ENCODE data around the gene MVB12A. TPM values are rescaled to one million over a fixed set of nuclear protein-coding genes. Genes with fewer than 3 reads are reported as not detected.

Gene MVB12A
- total RNA-seq, 4 donors from 2014 or later, result 52.2 to 68.0 (median 64.1) TPM

DNA sequence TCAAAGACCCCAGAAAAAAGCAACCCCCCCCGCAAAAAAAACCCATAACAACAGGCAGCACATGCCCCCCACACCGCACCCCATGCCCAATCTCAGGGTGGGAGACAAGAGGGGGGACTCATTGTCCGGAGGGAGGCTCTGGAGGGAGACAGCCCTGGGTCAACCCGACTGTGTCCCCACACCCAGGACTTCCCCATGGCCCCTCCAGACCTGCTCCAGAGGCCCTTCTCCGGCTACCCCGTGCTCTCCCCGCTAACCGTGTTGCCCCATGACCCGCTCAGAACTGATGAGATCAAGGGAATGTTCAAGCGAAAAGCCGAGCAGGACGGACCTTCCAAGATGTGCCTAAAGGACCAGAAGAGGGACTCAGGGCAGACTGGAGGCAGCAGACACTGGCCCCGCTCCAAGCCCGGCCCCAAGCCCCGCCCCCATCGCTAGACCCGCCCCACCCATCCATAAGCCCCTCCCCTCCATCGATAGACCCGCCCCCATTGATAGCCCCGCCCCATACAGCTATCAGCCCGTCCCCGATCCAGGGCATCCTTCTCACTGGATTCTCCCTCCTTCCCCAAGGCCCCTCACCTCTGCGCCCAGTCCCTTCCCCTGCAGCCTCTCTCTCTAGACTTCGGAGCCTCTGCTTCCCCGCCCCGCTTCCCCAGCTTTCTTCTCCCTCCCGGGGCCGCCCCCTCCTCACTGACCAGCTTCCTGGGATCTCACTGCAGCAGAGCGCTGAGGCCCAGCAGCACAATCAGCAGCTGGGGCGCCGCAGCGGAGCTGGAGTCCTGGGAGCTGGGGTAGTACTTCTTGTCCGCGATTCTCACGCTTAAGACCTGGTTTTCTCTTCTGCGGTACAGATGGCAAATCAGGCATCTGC, 16.6 kb upstream of the MVB12A start:
- peaks cover 0 to 38% (median 21%) of the 10 kb centered on the region in 4 donors for H3K4me1 ChIP-seq
- H3K27me3 ChIP-seq, result no peaks in the 10 kb centered on the region
- no peaks in the 10 kb centered on the region for H3K9me3 ChIP-seq
- peak overlapping the region; percentile 49 to 56 (median 52) for H3K4me3 ChIP-seq
- peak overlapping the region in 3 of 4 donors; percentile 26 to 91 (median 39) for H3K27ac ChIP-seq
- no peaks in the 10 kb centered on the region for H3K36me3 ChIP-seq
- peak in 1 of 3 donors; percentile 21 for DNase-seq
- TF ChIP-seq POLR2A (IDR thresholded peaks at IDR 0.05), result no peak
- TF ChIP-seq, protein P1, sequence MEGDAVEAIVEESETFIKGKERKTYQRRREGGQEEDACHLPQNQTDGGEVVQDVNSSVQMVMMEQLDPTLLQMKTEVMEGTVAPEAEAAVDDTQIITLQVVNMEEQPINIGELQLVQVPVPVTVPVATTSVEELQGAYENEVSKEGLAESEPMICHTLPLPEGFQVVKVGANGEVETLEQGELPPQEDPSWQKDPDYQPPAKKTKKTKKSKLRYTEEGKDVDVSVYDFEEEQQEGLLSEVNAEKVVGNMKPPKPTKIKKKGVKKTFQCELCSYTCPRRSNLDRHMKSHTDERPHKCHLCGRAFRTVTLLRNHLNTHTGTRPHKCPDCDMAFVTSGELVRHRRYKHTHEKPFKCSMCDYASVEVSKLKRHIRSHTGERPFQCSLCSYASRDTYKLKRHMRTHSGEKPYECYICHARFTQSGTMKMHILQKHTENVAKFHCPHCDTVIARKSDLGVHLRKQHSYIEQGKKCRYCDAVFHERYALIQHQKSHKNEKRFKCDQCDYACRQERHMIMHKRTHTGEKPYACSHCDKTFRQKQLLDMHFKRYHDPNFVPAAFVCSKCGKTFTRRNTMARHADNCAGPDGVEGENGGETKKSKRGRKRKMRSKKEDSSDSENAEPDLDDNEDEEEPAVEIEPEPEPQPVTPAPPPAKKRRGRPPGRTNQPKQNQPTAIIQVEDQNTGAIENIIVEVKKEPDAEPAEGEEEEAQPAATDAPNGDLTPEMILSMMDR (IDR thresholded peaks at IDR 0.05), result no peak

DNA sequence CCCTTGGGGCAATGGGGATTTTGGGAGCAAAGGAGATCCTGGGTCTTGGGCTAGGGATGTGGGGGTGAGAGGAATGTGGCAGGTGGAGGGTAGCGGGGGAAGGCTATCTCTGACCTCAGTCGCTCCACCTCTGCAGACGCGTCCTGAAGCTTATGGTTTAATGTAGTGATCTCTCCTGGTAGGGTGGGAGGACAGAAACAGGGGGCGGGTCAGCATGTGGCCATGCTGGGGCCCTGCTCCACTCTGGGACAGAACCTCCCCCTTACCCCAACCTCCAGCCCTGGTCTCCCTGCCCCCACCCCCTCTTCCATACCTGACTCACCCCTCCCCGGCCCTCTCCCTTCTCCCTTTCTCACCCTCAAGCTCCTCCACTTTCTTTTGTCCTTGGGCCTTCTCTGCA, 15.8 kb upstream of the MVB12A start:
- H3K4me3 ChIP-seq, result peak overlapping the region; percentile 49 to 56 (median 52)
- H3K4me1 ChIP-seq, result peaks cover 0 to 38% (median 21%) of the 10 kb centered on the region in 4 donors
- H3K36me3 ChIP-seq, result no peaks in the 10 kb centered on the region
- peak overlapping the region in 3 of 4 donors; percentile 26 to 91 (median 39) for H3K27ac ChIP-seq
- no peaks in the 10 kb centered on the region for H3K9me3 ChIP-seq
- no peak for DNase-seq
- no peak for TF ChIP-seq POLR2A (IDR thresholded peaks at IDR 0.05)
- TF ChIP-seq, protein P1 (IDR thresholded peaks at IDR 0.05), result no peak
- H3K27me3 ChIP-seq, result no peaks in the 10 kb centered on the region

DNA sequence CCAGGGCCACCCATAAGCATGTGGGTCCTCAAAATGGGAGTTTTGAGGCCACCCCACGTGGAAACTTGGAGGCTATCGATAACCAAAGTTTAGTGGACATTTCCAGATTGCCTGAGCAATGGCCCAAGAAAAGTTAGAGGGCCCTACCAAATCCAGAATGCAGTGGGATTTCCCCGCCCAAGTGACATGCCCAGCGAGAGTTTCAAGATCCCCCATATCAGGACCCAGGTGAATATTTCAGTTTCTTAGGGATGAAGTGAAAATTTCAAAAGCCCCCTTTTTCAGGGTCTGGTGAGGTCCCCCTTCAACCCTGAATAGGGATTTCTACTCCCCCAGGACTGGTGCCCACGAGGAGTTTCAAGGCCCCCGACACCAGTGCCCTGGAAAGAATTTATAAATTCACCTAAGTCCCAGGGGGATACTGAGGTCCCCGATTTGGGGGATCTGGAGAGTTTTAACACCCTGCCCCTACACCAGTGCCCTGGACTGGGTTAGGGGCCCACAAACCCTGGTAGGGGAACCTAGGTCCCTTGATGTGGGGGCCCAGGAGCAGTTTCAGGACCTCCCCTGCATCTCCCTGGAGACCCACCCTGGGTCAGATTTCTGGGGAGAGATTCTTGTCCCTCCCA, 15.1 kb upstream of the MVB12A start:
- peak overlapping the region; percentile 49 to 56 (median 52) for H3K4me3 ChIP-seq
- no peak for DNase-seq
- H3K27ac ChIP-seq, result peak overlapping the region; percentile 87 to 93 (median 91)
- no peaks in the 10 kb centered on the region for H3K27me3 ChIP-seq
- peaks cover 0 to 38% (median 21%) of the 10 kb centered on the region in 4 donors for H3K4me1 ChIP-seq
- no peaks in the 10 kb centered on the region for H3K9me3 ChIP-seq
- no peaks in the 10 kb centered on the region for H3K36me3 ChIP-seq
- TF ChIP-seq, protein P1 (IDR thresholded peaks at IDR 0.05), result no peak
- TF ChIP-seq POLR2A (IDR thresholded peaks at IDR 0.05), result no peak

DNA sequence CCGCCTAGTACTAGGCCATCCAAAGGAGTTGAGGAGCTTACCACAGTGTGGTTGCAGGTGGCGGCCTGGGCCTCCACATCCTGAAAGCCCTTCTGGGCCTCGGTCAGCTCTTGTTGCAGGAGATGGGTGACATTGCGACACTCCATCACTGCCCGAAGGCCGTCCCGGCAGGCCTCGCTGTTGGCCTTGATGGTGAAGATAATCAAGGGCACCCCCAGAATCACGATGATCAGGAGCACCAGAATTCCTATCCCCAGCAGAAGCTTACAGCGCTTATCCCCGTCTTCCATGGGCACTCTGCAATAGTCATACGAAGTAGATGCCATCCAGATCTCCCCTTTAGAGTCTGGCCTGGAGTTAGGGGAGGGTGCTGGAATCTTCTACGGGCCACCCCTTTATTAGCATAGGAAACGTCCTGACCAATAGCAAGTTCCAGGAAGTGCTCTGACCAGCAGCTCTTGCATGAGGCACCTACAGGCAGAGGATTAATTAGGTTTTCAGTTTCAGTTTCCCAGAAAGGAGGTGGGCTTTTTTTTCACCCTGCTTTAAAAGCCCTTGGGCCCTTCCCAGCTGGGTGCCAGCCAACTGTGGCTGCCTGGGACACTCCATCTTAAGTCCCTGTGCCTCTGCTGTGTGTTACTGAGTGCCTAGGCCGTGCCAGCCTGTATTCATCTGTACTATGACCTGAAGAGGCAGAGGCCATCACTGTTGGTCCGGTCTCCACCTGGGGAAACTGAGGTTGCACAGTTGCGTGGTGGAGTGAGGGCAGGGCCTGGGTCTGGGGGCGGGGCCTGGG, 14.4 kb upstream of the MVB12A start, which contains the start of gene BST2:
Gene BST2, minus strand, starts transcription at position 381 of the 796 bp plus-strand sequence. Its CDS starts 55 bp downstream, at position 326.
- peak within 1 kb of the TSS; percentile 49 to 56 (median 52) for H3K4me3 ChIP-seq
- TF ChIP-seq POLR2A (IDR thresholded peaks at IDR 0.05), result peak in 1 of 2 donors; percentile 25
- TF ChIP-seq, protein P1 (IDR thresholded peaks at IDR 0.05), result no peak
- H3K36me3 ChIP-seq, result no peaks in the 10 kb centered on the region

More for the DNA sequence above, 14.4 kb upstream of the MVB12A start, which contains the start of gene BST2:
- DNase-seq, result peak; percentile 63 to 81 (median 77)
- peak within 1 kb of the TSS; percentile 87 to 93 (median 91) for H3K27ac ChIP-seq
- no peaks in the 10 kb centered on the region for H3K27me3 ChIP-seq
- H3K4me1 ChIP-seq, result peaks cover 0 to 38% (median 21%) of the 10 kb centered on the region in 4 donors
- no peaks in the 10 kb centered on the region for H3K9me3 ChIP-seq
